GM19238 (cell line): Measurements from ENCODE around the gene ENAH.

Experiments used
- DNase-seq: peaks from one replicate; pipeline ENCODE4 v3.0.0; 2011; ENCODE audit warnings: low spot score; ENCODE audit not compliant: insufficient read length

The ENAH gene

DNA sequence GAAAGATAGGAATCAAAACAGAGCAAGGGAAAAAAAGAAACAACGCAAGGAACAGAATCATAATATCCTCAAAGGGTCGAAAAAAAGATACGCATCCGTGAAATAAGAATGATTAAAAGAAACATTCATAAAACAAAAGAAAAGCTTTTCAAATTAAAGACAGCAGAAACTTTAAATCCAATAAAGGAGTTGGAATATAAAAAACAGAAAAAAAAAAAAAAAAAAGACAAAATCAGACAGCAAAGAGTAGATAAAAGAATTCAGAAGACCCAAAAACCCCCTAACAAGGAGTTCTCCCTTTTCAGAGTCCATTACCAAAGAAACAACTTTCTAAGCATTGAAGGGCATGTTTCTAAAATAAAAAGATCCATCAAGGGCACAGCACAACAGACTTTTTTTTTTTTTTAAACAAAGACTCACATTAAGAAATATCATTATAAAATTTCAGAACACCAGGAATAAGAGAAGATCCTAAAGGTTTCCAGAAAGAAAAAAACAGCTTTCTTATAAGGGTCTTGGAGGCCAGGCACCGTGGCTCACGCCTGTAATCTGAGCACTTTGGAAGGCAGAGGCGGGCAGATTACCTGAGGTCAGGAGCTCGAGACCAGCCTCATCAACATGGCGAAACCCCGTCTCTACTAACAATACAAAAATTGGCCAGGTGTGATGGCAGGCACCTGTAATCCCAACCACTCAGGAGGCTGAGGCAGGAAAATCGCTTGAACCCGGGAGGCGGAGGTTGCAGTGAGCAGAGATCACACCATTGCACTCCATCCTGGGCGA is 44.7 kb downstream of the ENAH start:
- no peak for DNase-seq

DNA sequence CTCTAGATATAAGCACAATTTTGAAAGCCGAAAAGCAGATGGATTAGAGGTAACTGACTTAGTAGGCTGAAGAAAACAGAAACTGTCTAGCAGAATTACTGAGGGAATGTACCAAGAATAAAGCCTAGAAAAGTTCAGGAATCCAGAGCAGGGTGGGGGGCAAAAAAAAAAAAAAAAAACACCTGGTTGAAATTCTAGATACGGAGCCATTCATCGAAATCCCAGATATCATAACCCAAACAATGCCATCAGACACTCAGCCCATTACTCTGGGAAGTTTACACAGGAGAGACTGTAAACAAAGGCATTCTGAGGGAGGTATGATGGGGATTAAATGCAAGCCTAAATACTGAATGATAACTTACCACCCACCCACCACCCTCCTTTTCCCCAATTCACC is 45.6 kb downstream of the ENAH start:
- no peak for DNase-seq

DNA sequence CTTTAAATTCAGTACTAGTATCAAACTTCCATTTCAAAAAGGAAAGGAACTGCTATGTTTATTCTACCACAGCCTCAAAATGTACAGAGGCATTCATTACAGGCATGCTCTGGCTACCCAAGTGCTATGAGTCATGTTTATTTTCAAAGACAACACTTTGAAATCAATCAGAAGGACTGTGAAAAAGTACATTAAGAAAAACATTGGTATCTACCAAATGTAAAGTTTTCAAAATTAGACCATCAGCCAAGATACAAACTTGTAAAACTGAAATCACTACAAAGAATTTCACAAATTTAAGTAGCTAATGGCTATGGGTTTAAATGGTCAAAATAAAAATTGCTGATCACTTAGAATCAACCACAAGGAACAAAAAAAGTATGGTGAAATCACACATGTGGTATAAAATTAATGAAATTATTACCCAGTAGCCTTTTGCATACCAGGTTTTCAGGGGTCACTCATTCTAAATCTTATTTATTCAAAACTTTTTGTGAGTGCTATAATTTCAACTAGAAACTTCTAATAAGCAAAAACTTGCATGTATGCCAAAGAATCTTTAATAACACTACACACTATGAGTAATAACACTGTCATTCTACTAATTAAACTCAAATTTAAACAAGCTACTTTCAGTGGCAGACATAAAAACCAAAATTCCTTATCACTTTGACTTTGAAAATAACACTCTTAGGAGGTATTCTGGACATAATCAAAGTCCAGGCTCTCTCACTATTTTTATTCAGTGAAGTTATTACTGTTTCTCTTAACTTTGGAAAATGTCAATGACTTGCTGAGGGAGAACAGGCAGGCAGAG is 49.2 kb downstream of the ENAH start:
- DNase-seq = no peak

DNA sequence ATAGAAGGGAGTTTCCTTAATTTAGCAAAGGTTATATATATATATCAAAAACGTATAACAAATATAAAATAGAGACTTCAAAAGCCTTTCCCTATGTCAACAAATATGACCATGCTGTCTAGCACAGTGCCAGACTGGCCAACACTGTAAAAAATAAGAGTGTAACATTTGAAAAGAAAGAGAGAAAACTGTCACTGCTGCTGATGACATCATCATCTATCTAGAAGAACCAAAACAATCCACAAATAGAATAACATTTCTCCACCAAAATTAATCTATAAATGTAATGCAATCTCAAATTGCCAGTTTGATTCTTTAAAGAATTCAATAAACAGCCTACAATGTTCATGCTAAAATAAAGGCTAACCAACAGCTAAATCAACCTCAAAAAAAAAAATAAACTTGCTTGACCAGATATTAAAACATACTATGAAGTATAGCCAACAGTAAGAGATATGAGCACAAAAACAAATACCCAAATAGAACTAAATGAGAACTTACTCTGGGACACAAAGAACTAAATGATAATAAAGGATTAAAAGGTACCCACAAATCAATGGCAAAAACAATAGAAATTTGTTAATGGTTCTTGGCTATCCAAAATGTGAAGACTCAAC is 50.2 kb downstream of the ENAH start:
- no peak for DNase-seq

DNA sequence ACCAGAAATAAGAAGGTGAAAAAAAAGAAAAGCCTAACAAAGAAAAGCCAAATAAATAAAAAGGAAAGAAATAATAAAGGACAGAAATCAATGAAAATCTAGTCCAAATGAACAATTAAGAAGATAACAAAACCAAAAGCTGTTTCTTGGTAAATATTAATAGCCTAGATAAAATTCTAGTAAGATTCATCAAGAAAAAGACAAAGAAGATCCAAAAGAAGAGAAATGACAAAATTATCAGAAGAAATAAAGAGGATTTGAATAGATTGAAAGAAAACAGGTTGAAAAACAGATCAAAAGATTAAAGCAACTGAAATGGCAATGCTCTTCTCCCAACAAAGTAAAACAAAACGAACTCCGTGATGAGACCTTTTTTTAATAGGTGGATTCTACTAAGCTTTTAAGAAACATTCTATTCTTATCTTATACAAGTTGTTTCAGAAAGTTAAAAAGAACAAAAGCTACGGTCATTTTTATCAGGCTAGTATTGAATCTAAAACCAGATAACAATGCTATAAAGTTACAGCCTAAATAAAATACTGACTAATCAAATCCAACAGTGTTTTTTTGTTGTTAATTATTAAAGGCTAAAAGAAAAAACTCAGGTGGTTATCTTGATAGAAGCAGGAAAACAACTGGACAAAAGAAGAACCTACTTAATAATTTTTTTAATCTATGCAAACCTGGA is 50.9 kb downstream of the ENAH start:
- no peak for DNase-seq

DNA sequence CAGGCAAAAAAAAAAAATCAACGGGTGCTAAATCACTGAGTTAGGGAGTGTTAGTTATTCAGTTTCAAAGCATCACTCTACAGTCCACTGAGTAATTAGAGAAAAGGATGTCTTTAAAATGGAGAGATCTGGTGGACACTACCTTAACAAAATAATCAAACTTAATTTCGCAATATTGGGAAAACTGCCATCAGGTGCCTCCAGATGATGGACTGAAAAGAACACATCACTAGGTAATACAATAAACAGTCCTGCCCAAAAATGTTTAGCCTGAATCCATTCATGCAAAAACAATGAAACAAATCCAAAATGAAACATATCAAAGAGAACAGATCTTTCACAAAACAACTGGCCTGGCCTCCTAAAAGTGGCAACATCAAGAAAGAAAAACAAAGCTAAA is 54.1 kb downstream of the ENAH start:
- DNase-seq = no peak

DNA sequence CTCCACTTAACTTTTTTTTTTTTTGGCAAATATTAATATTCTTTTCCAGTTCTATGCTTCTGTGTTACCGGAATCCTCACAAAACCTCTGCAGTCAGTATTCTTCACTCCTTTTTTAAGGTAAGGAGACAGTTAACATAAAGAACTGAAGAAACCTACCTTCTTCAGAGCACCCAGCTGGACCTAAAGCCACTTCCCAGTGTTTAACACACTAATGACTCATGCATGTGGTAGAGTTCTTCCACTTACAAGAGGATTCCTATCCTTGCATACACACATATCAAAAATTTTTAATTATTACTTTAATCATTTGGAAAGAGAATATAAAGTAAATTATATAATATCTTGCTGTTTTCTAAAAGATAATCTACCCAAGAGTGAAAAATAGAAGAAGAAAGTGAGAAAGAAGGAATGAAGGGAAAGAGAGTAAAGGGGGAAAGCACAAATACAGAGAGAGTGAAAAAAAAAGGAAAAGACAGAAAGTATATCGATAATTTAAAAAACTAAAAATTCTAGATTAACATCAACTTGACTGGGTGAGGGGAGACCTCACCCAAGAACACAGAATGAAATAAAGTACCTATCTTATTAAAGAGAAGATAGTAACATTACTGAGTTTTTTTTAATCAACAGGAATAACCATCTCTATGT is 54.9 kb downstream of the ENAH start:
- DNase-seq = no peak

DNA sequence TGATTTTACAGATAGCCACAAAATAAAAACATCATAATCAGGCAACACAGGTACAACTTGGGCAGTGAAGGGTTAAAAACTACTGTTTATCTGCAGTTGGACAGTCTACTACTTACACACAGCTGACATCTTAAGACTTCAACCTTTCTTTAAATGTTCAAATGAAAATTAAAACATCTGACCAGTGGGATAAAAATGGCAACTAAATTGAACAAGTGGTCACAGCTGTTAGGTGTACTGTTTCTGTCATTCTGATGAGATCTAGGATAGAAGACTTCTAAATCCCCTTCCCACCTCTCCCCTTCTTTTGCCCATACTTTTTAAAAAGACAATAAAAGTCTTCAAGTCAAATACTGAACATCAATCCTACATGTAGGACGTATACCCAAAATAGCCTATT is 56.2 kb downstream of the ENAH start:
- DNase-seq = no peak

DNA sequence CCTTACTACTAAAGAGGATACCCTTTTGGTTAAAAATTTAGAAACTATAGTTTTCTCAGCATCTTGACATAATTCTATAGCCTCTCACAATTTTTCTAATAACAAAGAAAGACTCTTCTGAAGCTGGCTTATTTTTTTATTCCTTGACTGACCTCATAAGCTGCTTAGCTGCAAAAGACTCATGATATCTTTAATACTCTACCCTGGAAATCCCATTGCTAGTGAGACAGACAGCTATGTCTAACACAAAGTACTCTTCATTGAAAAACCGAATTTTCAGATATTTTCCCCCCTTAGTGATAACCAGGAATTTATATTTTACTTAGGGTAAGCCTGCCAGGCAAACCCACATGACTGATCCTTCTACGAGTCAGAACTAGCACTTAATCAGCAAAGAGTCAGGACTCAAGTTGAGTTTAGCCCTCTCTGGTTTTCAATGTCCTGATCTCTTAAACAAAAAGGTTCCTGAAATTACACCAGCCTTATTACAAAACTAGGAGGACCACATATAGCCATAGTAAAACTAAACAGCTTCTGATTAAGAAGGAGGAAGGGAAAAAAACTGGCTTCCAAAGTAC is 56.9 kb downstream of the ENAH start:
- DNase-seq = no peak

DNA sequence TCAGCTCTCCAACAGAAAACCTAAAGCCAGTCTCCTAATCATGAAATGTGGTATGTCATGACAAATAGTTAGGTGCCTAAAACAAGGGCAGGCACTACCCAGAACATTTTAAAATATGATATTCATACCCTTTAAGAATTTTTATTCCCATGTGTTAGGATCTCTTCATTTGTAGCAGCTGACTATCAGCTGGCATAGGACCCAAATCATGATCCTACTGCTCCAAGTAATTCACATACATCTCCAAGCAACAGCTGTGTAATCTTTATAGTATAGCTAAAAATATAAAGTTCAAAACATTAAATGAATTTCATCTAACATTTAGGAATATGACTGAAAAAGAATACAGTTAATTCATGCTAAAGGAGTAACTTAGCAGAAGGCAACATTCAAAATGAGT is 57.5 kb downstream of the ENAH start:
- DNase-seq = no peak

DNA sequence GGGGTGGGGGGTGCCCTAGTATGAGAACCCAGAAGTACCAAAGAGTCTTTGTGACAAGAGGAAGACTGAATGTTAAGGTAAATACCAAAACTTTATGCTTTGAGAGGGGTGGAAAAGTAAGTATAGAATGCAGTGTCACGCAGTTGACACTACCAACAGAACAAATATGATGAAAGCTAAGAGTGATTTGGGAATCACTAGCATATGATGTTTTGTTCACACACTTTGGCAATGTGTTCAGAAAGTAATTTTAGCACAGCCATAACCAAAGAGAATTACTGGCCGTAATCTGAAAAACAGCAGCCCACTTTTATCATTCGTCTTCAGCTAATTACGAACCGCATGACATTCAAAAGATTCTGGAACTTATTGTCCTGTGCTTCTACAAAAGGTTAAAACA is 59.5 kb downstream of the ENAH start:
- no peak for DNase-seq

DNA sequence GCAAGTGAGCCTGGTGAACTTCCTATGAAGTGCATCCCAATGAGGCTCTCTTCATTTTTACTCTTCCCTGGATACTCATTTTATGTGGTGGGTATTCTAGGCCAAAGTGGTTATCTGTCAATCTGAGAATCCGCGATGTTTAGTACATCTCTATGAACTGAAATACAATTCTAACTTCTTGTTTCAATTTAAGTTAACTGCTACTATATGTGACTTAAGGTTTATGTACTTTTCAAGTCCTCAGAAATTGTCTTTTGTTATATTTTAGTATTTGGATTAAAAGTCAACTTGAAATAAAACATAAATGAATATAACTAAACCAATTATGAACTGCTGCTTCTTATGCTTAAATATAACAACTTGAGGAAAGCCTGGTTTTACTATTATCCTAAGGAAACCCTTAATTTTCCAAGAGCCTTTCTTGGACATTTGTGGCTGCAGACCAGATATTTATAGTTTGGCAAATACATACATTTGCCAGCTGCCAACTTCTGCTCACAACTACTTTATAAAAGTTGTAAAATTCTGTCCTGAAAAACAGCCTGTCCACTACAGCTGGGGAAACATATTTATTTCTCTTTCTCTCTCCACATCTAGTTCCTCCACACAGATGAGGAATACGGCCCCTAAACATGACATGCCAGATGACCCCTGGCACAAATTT is 60.4 kb downstream of the ENAH start:
- DNase-seq = no peak

DNA sequence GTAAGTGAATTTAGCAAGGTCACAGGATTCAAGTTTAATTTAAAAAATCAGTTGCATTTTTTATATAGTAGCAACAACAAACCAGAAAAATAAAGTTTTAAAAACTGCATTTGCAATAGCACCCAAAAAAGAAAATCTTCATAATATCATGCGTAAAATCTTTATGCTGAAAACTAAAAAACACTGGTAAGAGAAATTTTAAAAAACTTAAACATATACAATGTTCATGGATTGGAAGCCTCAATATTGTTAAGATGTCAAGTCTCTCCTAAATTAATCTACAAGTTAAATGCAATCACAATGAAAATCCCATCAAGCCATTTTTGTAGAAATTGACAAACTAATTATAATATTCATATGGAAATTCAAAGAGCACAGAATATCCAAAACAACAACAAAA is 65.6 kb downstream of the ENAH start:
- no peak for DNase-seq

DNA sequence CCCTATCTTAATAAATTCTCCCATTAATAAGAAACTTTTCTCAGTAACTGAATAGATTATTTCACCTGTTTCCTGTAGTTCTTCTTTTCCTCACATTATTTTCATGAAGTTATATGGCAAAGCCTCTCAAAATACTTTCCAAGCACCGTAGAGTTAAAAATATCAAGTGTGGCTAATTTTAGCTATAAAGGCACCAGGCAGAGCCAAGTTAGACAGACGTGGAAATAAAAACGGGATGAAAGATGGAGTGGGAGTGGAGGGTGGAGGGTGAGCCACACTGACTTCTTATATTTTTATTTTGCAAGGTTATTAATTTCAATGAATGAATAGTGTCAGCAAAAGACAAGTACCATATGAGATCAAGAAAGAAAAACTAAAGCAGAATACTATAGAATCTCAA is 71.7 kb downstream of the ENAH start:
- no peak for DNase-seq

DNA sequence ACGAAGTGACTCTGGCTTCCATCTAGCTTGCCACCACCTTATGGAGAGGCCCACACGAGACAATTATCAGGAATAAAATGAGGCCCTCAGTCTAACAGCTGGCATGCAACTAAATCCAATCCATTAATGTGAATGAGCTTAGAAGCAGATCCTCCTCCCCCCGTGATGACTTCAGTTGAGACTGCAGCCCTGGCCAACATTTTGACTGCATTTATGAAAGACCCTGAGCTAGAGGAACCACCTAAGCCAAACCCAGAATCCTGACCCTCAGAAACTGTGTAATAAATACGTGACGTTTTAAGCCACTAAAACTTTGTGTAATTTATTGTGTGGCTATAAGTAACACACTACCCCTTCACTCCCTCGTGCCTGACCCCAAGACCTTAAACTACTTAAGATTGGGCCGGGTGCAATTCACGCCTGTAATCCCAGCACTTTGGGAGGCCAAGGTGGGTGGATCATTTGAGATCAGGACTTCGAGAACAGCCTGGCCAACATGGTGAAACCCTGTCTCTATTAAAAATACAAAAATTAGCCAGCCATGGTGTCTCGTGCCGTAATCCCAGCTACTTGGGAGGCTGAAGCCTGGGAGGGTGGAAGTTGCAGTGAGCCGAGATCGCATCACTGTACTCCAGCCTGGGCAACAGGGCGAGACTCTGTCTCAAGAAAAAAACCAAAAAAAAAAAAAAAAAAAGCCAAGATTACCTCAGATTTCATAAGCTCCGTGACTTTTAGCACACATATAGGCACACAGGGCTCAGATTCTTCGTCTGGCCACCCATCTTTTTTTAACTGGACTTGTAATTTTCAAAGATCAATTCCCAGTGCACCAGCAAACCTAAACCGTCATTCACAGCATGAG is 72.5 kb downstream of the ENAH start:
- no peak for DNase-seq

DNA sequence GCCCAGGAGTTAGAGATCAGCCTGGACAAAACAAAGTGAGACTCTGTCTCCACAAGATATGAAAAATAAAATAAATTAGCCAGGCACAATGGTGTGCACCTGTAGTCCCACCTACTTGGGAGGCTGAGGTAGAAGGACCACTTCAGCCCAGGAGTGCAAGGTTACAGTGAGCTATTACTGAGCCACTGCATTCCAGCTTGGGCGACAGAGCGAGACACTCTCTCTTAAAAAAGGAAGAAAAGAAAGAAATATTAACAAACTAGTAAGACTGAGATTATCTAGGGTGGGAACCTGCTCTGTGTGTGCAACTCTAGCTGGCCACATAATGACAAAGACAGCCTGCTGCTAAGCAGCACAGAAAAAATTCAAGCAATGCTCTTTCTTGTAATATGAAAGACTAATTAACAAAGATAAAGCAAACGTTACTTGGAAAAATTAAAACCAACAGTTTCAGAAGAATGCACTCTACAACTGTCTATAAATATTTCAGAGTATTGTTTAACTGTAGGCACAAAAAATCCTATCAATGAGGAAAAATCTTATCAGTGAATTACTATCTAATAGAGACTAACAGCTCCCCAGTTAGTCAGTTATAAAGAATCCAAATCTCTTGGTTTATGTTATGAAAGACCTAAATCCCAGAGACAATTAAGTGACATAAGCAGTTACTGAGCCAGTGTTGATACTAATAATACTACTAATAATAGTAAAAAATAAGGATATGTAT is 74.5 kb downstream of the ENAH start:
- no peak for DNase-seq

DNA sequence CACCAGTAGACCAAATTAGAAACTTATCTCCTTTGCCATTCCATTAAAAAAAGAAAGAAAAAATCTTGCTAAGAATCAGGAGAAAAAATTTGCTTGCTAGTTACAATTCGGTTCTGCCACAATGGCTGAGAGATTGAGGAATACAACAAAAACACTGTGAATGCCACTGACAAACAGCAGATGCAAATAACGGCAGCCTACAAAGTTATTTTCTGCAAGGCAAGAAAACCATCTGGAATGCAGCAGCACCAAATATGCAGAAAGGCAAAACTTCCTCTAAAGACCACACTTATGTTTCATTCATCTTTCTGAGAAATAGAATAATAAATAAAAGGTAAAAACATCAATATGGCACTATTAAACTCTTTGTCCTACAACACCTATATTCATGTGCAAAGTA is 75.7 kb downstream of the ENAH start:
- no peak for DNase-seq

DNA sequence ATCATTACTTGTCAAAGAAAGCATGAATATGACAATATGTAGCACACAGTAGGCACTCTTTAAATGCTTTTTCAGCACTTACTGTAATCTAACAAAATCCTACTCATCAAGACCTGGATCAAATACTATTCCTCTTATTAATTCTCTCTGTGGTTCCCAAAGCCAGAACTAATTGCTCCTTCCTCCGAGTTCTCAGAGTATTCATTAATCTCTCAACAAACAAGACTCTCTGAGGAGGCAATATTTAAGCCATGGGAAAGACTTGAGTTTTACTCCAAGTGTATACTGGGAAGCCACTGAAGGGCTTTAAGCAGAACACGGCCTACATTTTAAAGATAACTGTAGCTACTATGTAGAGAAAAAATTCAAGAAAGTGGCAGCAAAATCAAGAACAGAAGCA is 79.7 kb downstream of the ENAH start:
- no peak for DNase-seq

DNA sequence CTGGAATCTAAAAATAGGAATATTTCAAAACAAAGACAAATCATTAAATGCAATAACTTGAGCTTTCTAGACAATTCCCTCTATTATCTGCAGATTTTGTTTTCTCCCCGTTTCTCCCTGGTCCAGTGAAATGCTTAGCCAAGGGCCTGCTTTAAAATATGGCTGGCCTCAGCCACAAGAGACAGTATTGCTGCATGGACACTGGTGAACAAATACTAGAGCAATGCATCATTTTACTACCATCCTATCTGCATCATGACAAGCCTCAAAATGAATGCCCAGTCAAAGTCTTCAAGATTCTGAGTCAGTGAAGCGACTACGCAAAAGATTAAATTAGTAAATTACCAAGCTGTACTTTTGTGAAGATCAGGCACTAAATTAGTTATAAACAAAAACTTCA is 80.5 kb downstream of the ENAH start:
- no peak for DNase-seq
